Adrenal gland (tissue), 12 donors: ENCODE measurements around the gene CDCA7L. TPM values are rescaled to one million over a fixed set of nuclear protein-coding genes. Genes with fewer than 3 reads are reported as not detected.

Experiments
- DNase-seq, 7 donors: peaks; one replicate each; pipeline ENCODE4 v3.0.0-alpha.2; 2019 to 2020
- H3K27ac ChIP-seq, 5 donors: fragments of 200-600 bp; sonication (generic) in 4 of 5; 1 replicate in 3 of 5; 2 replicates in 2 of 5; pipeline versions ENCODE4 v1.5.1 to v1.8.0; 2016 to 2020; ENCODE audit warnings: mild to moderate bottlenecking in 1 of 5
- H3K27me3 ChIP-seq: fragments of 200-600 bp; 2 replicates; pipeline ENCODE4 v1.8.0; 2021
- H3K36me3 ChIP-seq, 2 donors: fragments of 200-600 bp; replicated peaks in 1 of 2; 1 replicate in 1 of 2; 2 replicates in 1 of 2; pipeline versions ENCODE4 v1.5.1 to v1.8.0; 2018 to 2022
- H3K4me1 ChIP-seq, 2 donors: fragments of 200-600 bp; replicated peaks in 1 of 2; 1 replicate in 1 of 2; 2 replicates in 1 of 2; pipeline versions ENCODE4 v1.5.1 to v1.8.0; 2018 to 2021
- H3K4me3 ChIP-seq, 4 donors: fragments of 200-600 bp; sonication (generic) in 3 of 4; one replicate each; pipeline ENCODE4 v1.5.1; 2016 to 2018
- H3K9me3 ChIP-seq, 3 donors: fragments of 200-600 bp; sonication (generic) in 1 of 3; replicated peaks in 1 of 3; 1 replicate in 2 of 3; 2 replicates in 1 of 3; pipeline versions ENCODE4 v1.5.1 to v1.8.0; 2016 to 2021
- CTCF ChIP-seq, 6 experiments: fragments of 450-650 bp in 4 of 6; fragments of 200-600 bp in 2 of 6; sonication (generic) in 1 of 6; IDR thresholded peaks; 1 replicate in 5 of 6; 2 replicates in 1 of 6; pipeline versions ENCODE4 v1.5.1 to v1.8.0; 2016 to 2021; ENCODE audit warnings: antibody characterized with exemption in 6 of 6, mild to moderate bottlenecking in 2 of 6, moderate library complexity in 1 of 6
- POLR2A ChIP-seq, 2 donors: fragments of 450-650 bp; IDR thresholded peaks; one replicate each; pipeline ENCODE4 v1.6.1; 2017; ENCODE audit warnings: antibody characterized with exemption in 2 of 2, mild to moderate bottlenecking in 2 of 2, moderate library complexity in 1 of 2
- WGBS, 4 donors: extraction: QIAGEN DNeasy Blood & Tissue Kit in 2 of 4; methylation state at CpG; one replicate each; pipeline versions ENCODE4 v1.1.5 to v1.1.7; 2013 to 2017; 5-methylcytosine and 5-hydroxymethylcytosine counted together
- intact Hi-C, 2 donors: fragments of 100-400 bp; cut with DNase I; formaldehyde crosslinking; loops; one replicate each; pipeline versions ENCODE4 v1.14.1 to v1.15.0; 2022 to 2023
- polyA plus RNA-seq, 3 donors: library from polyadenylated mRNA; stranded (reverse); fragments of 200-250 nt in 2 of 3; fragments of 350-450 nt in 1 of 3; fragmentation: Illumina TruSeq in 1 of 3; extraction: RNeasy Lipid Tissue Mini Kit (QIAGEN cat#74804) in 1 of 3; gene quantifications; one replicate each; pipeline ENCODE4 v1.2.3, GENCODE V29; 2013 to 2014
- total RNA-seq, 9 donors: library from RNA; depleted of rRNA in 4 of 9; stranded (reverse); fragments of >200 nt in 4 of 9; fragments of 120-200 nt in 1 of 9; fragmentation: NEBNext Ultra II Directional in 1 of 9; extraction: Animal tissue kit (Norgen Biotek cat#: 25700) in 1 of 9; gene quantifications; one replicate each; pipeline versions ENCODE4 v1.1.0 to v1.2.4, GENCODE V29; 2013 to 2023
- donor health status: healthy with polysubstance abuse.
- donor health status: Bipolar disorder and iron deficiency.
- donor health status: DM: yes; HTN: yes; CAD: no.
- donor health status: DM: no; HTN: no; CAD: no.
- donor health status: DM: no; HTN: no; CAD: no.
- donor health status: DM: yes; HTN: yes; CAD: no.

CDCA7L gene
- total and polyA plus RNA-seq, 12 donors: 0.88 to 12.4 (median 1.7) TPM

GRCh38 chr7:21916176-21916575, 29.5 kb downstream of the CDCA7L start:
- no peak for DNase-seq
- H3K36me3 ChIP-seq: no peaks in the 10 kb centered on the region
- H3K4me3 ChIP-seq: no peak overlapping the region
- intact Hi-C loops: no loop called here
- H3K27ac ChIP-seq: no peak overlapping the region
- no peak for TF ChIP-seq POLR2A (IDR thresholded peaks at IDR 0.05)
- TF ChIP-seq CTCF (IDR thresholded peaks at IDR 0.05): no peak
- H3K27me3 ChIP-seq: no peaks in the 10 kb centered on the region
- H3K4me1 ChIP-seq: no peaks in the 10 kb centered on the region
- 89 to 98% (median 92%) methylated on average over 2 to 7 of the region's 7 CpGs for WGBS, 4 donors
- no peaks in the 10 kb centered on the region for H3K9me3 ChIP-seq

- TF ChIP-seq POLR2A (IDR thresholded peaks at IDR 0.05) (no peak), CTCF (IDR thresholded peaks at IDR 0.05) (no peak)
These were observed 30.6 kb downstream of the CDCA7L start for GRCh38 chr7:21915140-21915539.

GRCh38 chr7:21914671-21915070, 31.0 kb downstream of the CDCA7L start:
- WGBS, 4 donors: 88 to 98% (median 91%) methylated on average over 5 of the region's 5 CpGs
- intact Hi-C loops: no loop called here
- no peaks in the 10 kb centered on the region for H3K9me3 ChIP-seq
- H3K36me3 ChIP-seq: no peaks in the 10 kb centered on the region
- no peaks in the 10 kb centered on the region for H3K27me3 ChIP-seq
- DNase-seq: no peak
- no peak overlapping the region for H3K27ac ChIP-seq
- no peaks in the 10 kb centered on the region for H3K4me1 ChIP-seq
- no peak for TF ChIP-seq CTCF (IDR thresholded peaks at IDR 0.05)
- H3K4me3 ChIP-seq: no peak overlapping the region

More at GRCh38 chr7:21915140-21915539, 30.6 kb downstream of the CDCA7L start:
- no peak for DNase-seq
- H3K27me3 ChIP-seq: no peaks in the 10 kb centered on the region
- no peak overlapping the region for H3K27ac ChIP-seq
- no peak overlapping the region for H3K4me3 ChIP-seq
- H3K9me3 ChIP-seq: no peaks in the 10 kb centered on the region
- intact Hi-C loops: no loop called here
- H3K36me3 ChIP-seq: no peaks in the 10 kb centered on the region
- WGBS, 4 donors: 88 to 91% (median 89%) methylated on average over 3 of the region's 3 CpGs
- no peaks in the 10 kb centered on the region for H3K4me1 ChIP-seq

- Histone ChIP-seq H3K9me3 (no peaks in the 10 kb centered on the region), H3K27ac (no peak overlapping the region), H3K4me3 (no peak overlapping the region), H3K4me1 (no peaks in the 10 kb centered on the region), H3K36me3 (no peaks in the 10 kb centered on the region), H3K27me3 (no peaks in the 10 kb centered on the region)
- TF ChIP-seq POLR2A (IDR thresholded peaks at IDR 0.05): no peak
- DNase-seq: no peak
- intact Hi-C loops: no loop called here
- 76 to 85% (median 81%) methylated on average over 8 of the region's 8 CpGs for WGBS, 4 donors
These were observed 32.5 kb downstream of the CDCA7L start for GRCh38 chr7:21912931-21913780.

- Histone ChIP-seq H3K4me3 (no peak overlapping the region), H3K27ac (no peak overlapping the region), H3K4me1 (no peaks in the 10 kb centered on the region), H3K36me3 (no peaks in the 10 kb centered on the region), H3K27me3 (no peaks in the 10 kb centered on the region), H3K9me3 (no peaks in the 10 kb centered on the region)
- no peak for DNase-seq
- WGBS, 4 donors: 79 to 84% (median 82%) methylated on average over 3 to 7 of the region's 7 CpGs
- TF ChIP-seq POLR2A (IDR thresholded peaks at IDR 0.05): no peak
- no peak for TF ChIP-seq CTCF (IDR thresholded peaks at IDR 0.05)
- intact Hi-C loops: no loop called here
These were observed 33.4 kb downstream of the CDCA7L start for GRCh38 chr7:21912305-21912704.
